PC-3 (cell line): ENCODE data around the gene PTPN1.
"Not testable (repeated sequence)": the region's sequence is repeated elsewhere in the genome, so short reads cannot be mapped to it uniquely, and the experiment has no call there.

Experiments used
- EZH2 ChIP-seq: fragments of 300-600 bp; sonication (generic); IDR thresholded peaks from one replicate; pipeline ENCODE4 v1.6.1; 2017; ENCODE audit warnings: antibody characterized with exemption, mild to moderate bottlenecking, low read length; ENCODE audit not compliant: unreplicated experiment
- EZH2phosphoT487 ChIP-seq: fragments of 300-600 bp; sonication (generic); IDR thresholded peaks from 2 replicates; pipeline ENCODE4 v1.6.1; 2018; ENCODE audit warnings: mild to moderate bottlenecking, antibody characterized with exemption, low read length, borderline replicate concordance
- TF ChIP-seq, protein P1 (sequence below): fragments of 300-600 bp; sonication (generic); conservative IDR thresholded peaks from 2 replicates; pipeline ENCODE4 v1.5.1; 2017; ENCODE audit warnings: antibody characterized with exemption, low read depth, mild to moderate bottlenecking, low read length

DNA sequence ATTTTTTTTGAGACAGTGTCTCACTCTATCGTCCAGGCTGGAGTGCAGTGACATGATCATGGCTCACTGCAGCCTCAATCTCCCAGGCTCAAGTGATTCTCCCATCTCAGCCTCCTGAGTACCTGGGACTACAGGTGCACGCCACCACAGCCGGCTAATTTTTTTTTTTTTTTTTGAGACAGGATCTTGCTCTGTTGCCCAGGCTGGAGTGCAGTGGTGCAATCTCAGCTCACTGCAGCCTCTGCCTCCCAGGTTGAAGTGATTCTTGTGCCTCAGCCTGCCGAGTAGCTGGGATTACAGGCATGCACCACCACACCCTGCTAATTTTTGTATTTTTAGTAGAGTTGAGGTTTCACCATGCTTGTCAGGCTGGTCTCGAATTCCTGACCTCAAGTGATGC lies 2.4 kb upstream of the PTPN1 start:
- TF ChIP-seq, protein P1, sequence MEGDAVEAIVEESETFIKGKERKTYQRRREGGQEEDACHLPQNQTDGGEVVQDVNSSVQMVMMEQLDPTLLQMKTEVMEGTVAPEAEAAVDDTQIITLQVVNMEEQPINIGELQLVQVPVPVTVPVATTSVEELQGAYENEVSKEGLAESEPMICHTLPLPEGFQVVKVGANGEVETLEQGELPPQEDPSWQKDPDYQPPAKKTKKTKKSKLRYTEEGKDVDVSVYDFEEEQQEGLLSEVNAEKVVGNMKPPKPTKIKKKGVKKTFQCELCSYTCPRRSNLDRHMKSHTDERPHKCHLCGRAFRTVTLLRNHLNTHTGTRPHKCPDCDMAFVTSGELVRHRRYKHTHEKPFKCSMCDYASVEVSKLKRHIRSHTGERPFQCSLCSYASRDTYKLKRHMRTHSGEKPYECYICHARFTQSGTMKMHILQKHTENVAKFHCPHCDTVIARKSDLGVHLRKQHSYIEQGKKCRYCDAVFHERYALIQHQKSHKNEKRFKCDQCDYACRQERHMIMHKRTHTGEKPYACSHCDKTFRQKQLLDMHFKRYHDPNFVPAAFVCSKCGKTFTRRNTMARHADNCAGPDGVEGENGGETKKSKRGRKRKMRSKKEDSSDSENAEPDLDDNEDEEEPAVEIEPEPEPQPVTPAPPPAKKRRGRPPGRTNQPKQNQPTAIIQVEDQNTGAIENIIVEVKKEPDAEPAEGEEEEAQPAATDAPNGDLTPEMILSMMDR = not testable (repeated sequence)
- not testable (repeated sequence) for TF ChIP-seq EZH2, EZH2phosphoT487
